Left lobe of liver (tissue), 2 donors: ENCODE results near the gene AKAP13. TPM values are rescaled to one million over a fixed set of nuclear protein-coding genes. Genes with fewer than 3 reads are reported as not detected.
"Not testable (repeated sequence)": the region's sequence is repeated elsewhere in the genome, so short reads cannot be mapped to it uniquely, and the experiment has no call there.

Source experiments
- ATAC-seq: fragments of 200-7000 bp; cut with Tn5 transposase; one replicate; pipeline ENCODE4 v1.9.1; 2020; ENCODE audit warnings: mild to moderate bottlenecking, moderate library complexity
- DNase-seq: peaks from one replicate; pipeline ENCODE4 v3.0.0-alpha.2; 2020; ENCODE audit warnings: low spot score
- total RNA-seq: library from RNA; stranded (reverse); gene quantifications from one replicate; pipeline ENCODE4 v1.2.1, GENCODE V29; 2021
- donor health status: DM: no; HTN: no; CAD: no; lungs with moderate emphysema.
- donor health status: DM: no; HTN: yes; CAD: no.

AKAP13 gene
- total RNA-seq, 1 donor from 2014 or later: 60.5 TPM

- ATAC-seq: peak; percentile 38
- peak; percentile 60 for DNase-seq
These were observed 32.9 kb upstream of the AKAP13 start for GRCh38 chr15:85347264-85348047.

DNA sequence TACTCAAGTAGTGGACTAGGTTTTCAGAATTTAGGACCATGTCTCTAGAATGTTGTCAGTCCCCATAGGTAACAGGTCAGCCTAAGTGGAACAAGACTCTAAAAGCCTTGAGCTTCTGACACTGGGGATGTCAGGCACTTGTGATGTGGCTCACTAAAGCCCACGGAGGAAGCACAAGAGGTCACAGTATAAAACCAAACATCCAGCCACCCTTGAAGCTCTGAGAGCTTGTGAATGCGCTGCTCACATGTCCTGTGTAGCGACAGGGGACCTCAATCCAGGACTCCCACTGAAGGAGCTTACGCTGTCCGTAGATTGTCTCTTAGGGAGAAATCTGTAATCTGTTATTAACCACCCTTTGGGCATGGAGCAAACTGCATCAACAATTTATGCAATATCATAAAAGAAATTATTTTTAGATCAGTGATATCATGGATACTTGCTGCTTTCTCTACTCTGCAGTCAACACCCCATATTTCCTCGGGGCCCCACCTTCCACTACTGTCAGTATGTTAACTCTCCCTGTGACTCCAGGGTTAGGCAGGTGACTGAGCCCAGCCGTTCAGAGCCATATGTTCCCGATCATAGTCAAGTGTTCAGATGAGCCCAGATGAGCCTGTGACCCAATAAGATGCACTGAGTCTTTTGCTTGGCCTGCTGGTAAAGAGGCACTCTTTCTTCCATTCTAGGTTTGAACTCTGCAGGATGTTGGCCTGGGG, 32.2 kb upstream of the AKAP13 start:
- not testable (repeated sequence) for DNase-seq, ATAC-seq

DNA sequence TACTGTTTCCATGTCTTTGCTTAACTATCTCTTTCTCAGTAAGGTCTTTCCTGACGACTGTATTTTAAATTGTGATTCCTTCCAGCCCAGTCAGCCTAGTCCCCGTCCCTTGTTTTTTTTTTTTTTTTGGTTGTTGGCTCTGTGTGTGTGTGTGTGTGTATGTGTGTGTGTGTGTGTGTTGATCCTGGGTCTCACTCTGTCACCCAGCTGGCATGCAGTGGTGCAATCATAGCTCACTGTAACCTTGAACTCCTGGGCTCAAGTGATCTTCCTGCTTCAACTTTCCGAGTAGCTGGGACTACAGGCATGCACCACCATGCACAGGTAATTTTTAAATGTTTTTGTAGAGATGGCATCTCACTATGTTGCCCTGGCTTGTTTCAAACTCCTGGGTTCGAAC, 31.3 kb upstream of the AKAP13 start:
- DNase-seq (peak; percentile 78), ATAC-seq (peak; percentile 68)

DNA sequence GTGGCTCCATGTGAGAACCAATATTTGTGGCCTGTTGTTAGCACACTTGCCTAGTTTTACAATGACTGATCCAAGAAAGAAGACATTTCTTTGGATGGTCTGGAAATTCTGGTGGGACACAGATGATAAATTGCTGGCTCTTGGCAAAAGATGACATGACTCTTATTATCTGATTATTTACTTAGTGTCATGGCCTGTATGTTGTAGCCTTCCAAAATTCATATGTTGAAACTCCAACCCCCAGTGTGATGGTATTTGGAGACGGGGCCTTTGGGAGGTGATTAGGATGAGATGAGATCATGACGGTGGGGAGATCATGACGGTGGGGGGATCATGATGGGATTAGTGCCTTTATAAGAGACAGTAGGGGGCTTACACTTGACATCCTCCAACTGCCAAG, 30.0 kb upstream of the AKAP13 start:
- ATAC-seq: no peak

GRCh38 chr15:85351501-85351900, 28.9 kb upstream of the AKAP13 start:
- not testable (repeated sequence) for ATAC-seq, DNase-seq

More for the DNA sequence above, 30.0 kb upstream of the AKAP13 start:
- no peak for DNase-seq

DNA sequence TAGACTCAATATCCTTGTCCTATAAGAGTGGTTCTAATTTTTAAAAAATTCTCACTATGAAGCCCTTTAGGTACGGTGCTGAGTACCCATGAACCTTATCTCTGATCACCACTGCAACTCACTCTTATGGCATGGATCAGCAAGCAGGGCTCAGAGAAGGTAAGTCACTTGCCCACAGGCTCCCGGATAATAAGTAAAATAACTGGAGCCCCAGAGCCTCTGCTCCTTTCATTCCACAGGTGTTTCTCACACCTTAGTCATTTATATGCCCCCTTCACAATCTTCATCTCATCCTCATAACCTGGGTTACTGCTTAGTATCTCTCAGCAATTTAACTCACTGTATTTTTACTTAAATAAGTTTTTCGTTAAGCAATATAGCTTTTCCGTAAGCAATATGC, 28.4 kb upstream of the AKAP13 start:
- no peak for DNase-seq
- no peak for ATAC-seq

DNA sequence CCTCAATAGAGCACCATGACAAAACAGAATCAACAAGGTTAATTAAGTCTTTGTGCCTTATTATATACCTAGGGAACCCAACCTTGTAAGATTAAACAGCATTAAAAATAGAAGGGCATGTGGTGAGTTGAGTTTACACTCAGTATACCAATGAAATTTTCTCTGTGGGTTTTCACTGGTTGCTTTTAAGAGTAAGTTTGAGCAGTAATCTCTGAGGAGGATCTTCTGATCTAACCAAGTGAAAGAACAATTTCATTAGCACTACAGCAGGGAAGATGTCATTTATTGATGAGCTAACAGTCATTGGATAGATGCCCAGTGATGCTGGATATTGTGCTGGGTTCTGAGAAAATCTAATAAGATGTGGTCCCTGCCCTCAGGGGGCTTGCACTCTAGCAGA, 26.9 kb upstream of the AKAP13 start:
- DNase-seq (no peak), ATAC-seq (no peak)

DNA sequence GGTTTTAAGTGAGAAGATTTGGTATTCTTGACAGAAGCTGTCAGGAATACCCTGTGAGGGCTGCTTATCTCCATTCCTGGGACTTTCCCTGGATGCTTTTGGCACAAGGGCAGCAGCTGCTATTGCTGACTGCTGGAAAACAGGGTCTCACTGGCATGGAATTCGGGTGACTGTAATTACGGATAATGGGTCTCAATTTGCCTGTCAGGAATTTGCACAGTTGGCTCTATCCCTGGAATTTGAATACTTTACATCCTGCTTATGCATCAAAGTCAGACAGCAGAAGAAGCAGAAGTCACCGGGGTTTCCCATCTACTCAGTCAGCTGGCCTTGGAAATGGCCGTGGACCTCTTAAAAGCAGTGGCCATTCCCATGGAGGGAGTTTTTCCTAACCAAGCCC, 25.9 kb upstream of the AKAP13 start:
- ATAC-seq (no peak), DNase-seq (no peak)

DNA sequence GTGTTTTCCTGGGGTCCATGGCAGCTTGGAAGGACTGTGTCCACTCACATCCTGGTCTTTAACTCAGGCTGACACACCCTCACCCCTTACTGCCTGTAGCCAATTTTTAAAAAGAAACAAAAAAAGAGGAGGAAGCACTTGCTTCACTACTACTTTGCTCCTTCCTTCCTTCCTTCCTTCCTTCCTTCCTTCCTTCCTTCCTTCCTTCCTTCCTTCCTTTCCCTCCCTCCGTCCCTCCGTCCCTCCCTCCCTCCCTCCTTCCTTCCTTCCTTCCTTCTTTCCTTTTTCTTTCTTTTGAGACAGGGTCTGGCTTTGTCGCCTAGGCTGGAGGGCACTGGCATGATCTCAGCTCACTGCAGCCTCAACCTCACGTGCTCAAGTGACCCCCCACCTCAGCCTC, 25.5 kb upstream of the AKAP13 start:
- ATAC-seq (no peak), DNase-seq (no peak)

GRCh38 chr15:85356276-85356675, 24.1 kb upstream of the AKAP13 start:
- ATAC-seq (no peak), DNase-seq (no peak)

- DNase-seq: no peak
- no peak for ATAC-seq
These were observed 19.1 kb upstream of the AKAP13 start for GRCh38 chr15:85361323-85361722.

DNA sequence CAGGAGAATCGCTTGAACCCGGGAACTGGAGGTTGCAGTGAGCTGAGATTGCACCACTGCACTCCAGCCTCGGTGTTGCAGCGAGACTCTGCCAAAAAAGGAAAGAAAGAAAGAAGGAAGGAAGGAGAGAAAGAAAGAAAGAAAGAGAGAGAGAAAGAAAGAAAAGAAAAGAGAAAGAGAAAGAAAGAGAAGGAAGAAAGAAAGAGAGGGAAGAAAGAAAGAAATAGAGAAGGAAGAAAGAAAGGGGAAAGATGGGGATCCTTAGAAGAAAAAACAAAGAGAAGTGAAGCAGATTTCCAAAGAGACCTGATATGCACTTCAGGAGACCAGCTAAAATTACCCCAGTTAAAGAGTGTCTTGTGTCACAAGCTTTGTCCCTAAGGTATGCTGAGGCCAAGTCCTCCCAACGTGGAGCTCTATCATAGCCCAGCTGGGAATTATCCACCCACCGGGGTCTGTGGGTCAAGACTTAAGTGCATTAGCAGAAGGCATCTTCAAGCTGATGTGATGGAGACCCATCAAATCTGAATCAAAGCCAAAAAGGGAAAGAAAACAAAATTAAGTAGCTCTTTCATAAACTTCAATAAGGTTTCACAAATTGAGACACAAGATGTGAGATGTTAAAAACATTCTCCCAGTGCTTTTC, 17.8 kb upstream of the AKAP13 start:
- ATAC-seq (no peak), DNase-seq (no peak)

GRCh38 chr15:85365980-85366379, 14.4 kb upstream of the AKAP13 start:
- ATAC-seq (no peak), DNase-seq (no peak)

DNA sequence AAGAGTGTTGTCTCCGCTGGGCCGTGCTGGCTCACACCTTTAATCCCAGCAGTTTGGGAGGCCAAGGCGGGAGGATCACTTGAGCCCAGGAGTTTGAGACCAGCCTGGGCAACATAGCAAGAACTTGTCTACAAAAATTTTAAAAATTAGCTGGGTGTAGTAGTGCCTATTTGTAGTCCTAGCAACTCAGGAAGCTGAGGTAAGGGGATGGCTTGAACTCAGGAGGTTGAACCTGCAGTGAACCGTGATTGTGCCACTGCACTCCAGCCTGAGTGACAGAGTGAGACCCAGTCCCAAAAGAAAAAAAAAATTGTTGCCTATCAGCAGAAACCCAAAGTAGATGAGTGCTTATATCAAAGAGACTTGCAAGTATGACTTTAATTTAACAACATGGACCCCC, 12.7 kb upstream of the AKAP13 start:
- no peak for ATAC-seq
- no peak for DNase-seq

- ATAC-seq (no peak), DNase-seq (no peak)
These were observed 5.6 kb upstream of the AKAP13 start for GRCh38 chr15:85374831-85375230.

GRCh38 chr15:85377269-85377668, 3.1 kb upstream of the AKAP13 start:
- no peak for DNase-seq
- no peak for ATAC-seq

DNA sequence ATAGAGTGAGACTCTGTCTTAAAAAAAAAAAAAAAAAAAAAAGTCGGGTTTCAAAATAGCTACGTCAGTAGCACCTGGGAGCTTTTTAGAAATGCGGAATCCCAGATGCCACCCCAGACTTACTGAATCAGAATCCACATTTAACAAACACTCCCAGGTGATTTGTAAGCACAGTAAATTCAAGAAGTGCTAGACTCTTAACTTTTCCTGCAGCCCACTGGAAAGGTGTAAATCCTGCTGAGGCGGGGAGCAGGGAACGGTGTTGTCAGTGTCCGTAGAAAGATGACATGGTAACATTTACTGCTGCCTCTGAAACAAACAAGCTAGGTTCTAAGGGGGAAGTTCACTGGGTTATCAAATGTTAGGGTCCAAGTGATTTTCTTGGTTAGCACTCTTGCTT, 2.4 kb upstream of the AKAP13 start:
- no peak for ATAC-seq

DNA sequence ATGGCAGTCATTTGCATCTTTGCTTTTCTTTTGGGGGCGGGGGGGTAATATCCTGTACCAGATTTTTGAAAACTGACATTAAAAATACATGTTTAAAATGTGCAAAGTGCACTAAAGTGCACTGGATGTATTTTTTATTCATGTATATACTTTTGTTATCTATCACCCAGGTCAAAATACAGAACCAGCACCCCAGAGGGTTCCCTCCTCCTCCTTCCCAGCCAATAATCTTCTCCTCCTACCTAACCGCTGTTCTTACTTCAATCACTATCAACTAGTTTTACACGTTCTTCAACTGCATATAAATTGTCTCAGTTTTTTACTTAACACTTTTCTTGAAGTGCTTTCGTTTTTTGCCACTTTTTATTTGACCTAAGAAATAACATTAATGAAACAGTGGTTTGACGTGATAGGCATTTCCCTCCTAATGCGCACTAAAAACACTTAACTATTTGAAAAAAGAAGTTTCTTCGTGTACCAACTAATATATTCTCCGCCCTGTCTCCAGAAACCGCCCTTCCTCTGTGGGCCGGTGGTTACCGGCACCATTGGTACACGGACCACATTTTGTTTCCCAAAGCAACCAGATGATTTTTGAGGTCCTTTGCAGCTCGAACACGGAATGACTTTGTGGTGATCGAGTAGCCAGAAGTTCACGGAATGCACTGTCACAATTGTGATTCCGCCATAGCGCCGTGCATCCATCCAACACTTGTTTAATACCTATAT, 836 bp upstream of the AKAP13 start:
- ATAC-seq (no peak), DNase-seq (peak; percentile 47)

More for the DNA sequence above, 2.4 kb upstream of the AKAP13 start:
- no peak for DNase-seq

GRCh38 chr15:85380812-85381642, 624 bp downstream of the AKAP13 start:
- ATAC-seq (peak; percentile 74), DNase-seq (peak; percentile 66)
